SK-N-SH (cell line): ENCODE measurements around the gene KIAA0232. TPM values are rescaled to one million over a fixed set of nuclear protein-coding genes. Genes with fewer than 3 reads are reported as not detected.

Experiments used
- CTCF ChIA-PET: fragments of 300-600, 350-600 bp; formaldehyde crosslinking; extraction: SDS; loops from one replicate; lab custom pipeline; 2021; lab: Yijun Ruan, JAX
- POLR2A ChIA-PET: fragments of 350-600 bp; sonication (Branson Sonifier 250); formaldehyde crosslinking; extraction: SDS; loops from one replicate; lab custom pipeline; 2020; ENCODE audit warnings: antibody characterized with exemption, inconsistent platforms; lab: Yijun Ruan, JAX
- DNase-seq: peaks from one replicate; pipeline ENCODE4 v3.0.0; 2012
- H2AFZ ChIP-seq: fragments of 200-600 bp; sonication (generic); 2 replicates; pipeline ENCODE4 v1.8.1; 2016; ENCODE audit warnings: antibody characterized with exemption, mild to moderate bottlenecking, low read depth
- H3F3A ChIP-seq: fragments of 200-600 bp; sonication (generic); replicated peaks from 2 replicates; pipeline ENCODE3; 2016; ENCODE audit warnings: antibody characterized with exemption, mild to moderate bottlenecking; ENCODE audit not compliant: insufficient read depth
- H3K27ac ChIP-seq, 2 experiments: fragments of 200-500 bp in 1 of 2; fragments of 200-600 bp in 1 of 2; sonication (Bioruptor generic) in 1 of 2; sonication (generic), shearing (Covaris generic) in 1 of 2; 2 replicates each; pipeline versions ENCODE4 v1.5.1 to v1.6.1; 2014 to 2016; ENCODE audit warnings: low read depth in 2 of 2, inconsistent platforms in 1 of 2, low read length in 1 of 2, mild to moderate bottlenecking in 1 of 2, mixed read lengths in 1 of 2
- H3K27me3 ChIP-seq: fragments of 200-600 bp; sonication (generic), shearing (Covaris generic); 2 replicates; pipeline ENCODE4 v1.6.1; 2016; ENCODE audit warnings: mixed run types; ENCODE audit not compliant: insufficient read depth
- H3K36me3 ChIP-seq, 2 experiments: fragments of 200-500 bp in 1 of 2; fragments of 200-600 bp in 1 of 2; sonication (Bioruptor generic) in 1 of 2; sonication (generic) in 1 of 2; replicated peaks in 1 of 2; 2 replicates each; pipeline versions ENCODE3 to v1.5.1; 2014 to 2016; ENCODE audit warnings: low read length in 1 of 2, mild to moderate bottlenecking in 1 of 2; ENCODE audit not compliant: insufficient read depth in 2 of 2, control insufficient read depth in 1 of 2
- H3K4me1 ChIP-seq, 2 experiments: fragments of 200-500 bp in 1 of 2; fragments of 200-600 bp in 1 of 2; sonication (Bioruptor generic) in 1 of 2; sonication (generic), shearing (Covaris generic) in 1 of 2; 2 replicates each; pipeline versions ENCODE4 v1.5.1 to v1.6.1; 2014 to 2016; ENCODE audit warnings: low read depth in 1 of 2, low read length in 1 of 2, mixed run types in 1 of 2; ENCODE audit not compliant: insufficient read depth in 2 of 2, control insufficient read depth in 1 of 2
- H3K4me2 ChIP-seq: fragments of 200-600 bp; sonication (generic), shearing (Covaris generic); 2 replicates; pipeline ENCODE4 v1.6.1; 2017; ENCODE audit warnings: mixed run types
- H3K4me3 ChIP-seq, 2 experiments: fragments of 200-500 bp in 1 of 2; fragments of 200-600 bp in 1 of 2; sonication (Bioruptor generic) in 1 of 2; sonication (generic), shearing (Covaris generic) in 1 of 2; 2 replicates each; pipeline versions ENCODE4 v1.5.1 to v1.8.1; 2014 to 2016; ENCODE audit warnings: low read depth in 2 of 2, inconsistent platforms in 1 of 2, low read length in 1 of 2, mild to moderate bottlenecking in 1 of 2, mixed read lengths in 1 of 2, moderate library complexity in 1 of 2
- H3K79me2 ChIP-seq: fragments of 200-600 bp; sonication (generic); 2 replicates; pipeline ENCODE4 v1.8.1; 2017; ENCODE audit warnings: mild to moderate bottlenecking; ENCODE audit not compliant: insufficient read depth
- H3K9ac ChIP-seq: fragments of 200-600 bp; sonication (generic); 2 replicates; pipeline ENCODE4 v1.6.1; 2017; ENCODE audit warnings: mixed run types
- H3K9me2 ChIP-seq: fragments of 200-600 bp; sonication (generic); 2 replicates; pipeline ENCODE4 v1.6.1; 2017; ENCODE audit warnings: mixed run types
- H3K9me3 ChIP-seq: fragments of 200-600 bp; sonication (generic); 2 replicates; pipeline ENCODE4 v1.6.1; 2017; ENCODE audit warnings: mixed run types, mild to moderate bottlenecking, moderate library complexity
- H4K20me1 ChIP-seq: fragments of 200-600 bp; sonication (generic); 2 replicates; pipeline ENCODE4 v1.6.1; 2017; ENCODE audit warnings: mild to moderate bottlenecking, mixed run types; ENCODE audit not compliant: insufficient read depth
- EZH2phosphoT487 ChIP-seq: fragments of 200-600 bp; sonication (generic); IDR thresholded peaks from 2 replicates; pipeline ENCODE4 v1.6.1; 2017; ENCODE audit warnings: low read depth, mixed run types, mild to moderate bottlenecking, antibody characterized with exemption, moderate library complexity, borderline replicate concordance
- FOSL2 ChIP-seq: IDR thresholded peaks from 2 replicates; pipeline ENCODE4 v1.4.0; 2012; ENCODE audit warnings: low read depth, mild to moderate bottlenecking, moderate library complexity, borderline replicate concordance
- GABPA ChIP-seq: IDR thresholded peaks from 2 replicates; pipeline ENCODE4 v1.4.0; 2012; ENCODE audit warnings: low read depth, mild to moderate bottlenecking
- POLR2AphosphoS5 ChIP-seq: IDR thresholded peaks from 2 replicates; pipeline ENCODE4 v1.6.1; 2012; ENCODE audit warnings: low read depth, low read length
- RAD21 ChIP-seq: IDR thresholded peaks from 2 replicates; pipeline ENCODE4 v1.6.1; 2012; ENCODE audit warnings: mild to moderate bottlenecking, low read length
- RCOR1 ChIP-seq: fragments of 150-350 bp; IDR thresholded peaks from 2 replicates; pipeline ENCODE4 v1.6.1; 2017; ENCODE audit warnings: antibody characterized with exemption, low read length
- RXRA ChIP-seq: IDR thresholded peaks from 2 replicates; pipeline ENCODE4 v1.4.0; 2012; ENCODE audit warnings: low read depth, mild to moderate bottlenecking, borderline replicate concordance
- SIN3A ChIP-seq: IDR thresholded peaks from 2 replicates; pipeline ENCODE4 v1.6.1; 2012; ENCODE audit warnings: low read depth, mild to moderate bottlenecking, low read length, moderate library complexity, borderline replicate concordance
- SMC3 ChIP-seq: IDR thresholded peaks from 2 replicates; pipeline ENCODE4 v1.6.1; 2012; ENCODE audit warnings: low read depth, low read length, improper control_type of control experiment
- TAF1 ChIP-seq: IDR thresholded peaks from 2 replicates; pipeline ENCODE4 v1.6.1; 2012; ENCODE audit warnings: low read depth, mild to moderate bottlenecking, low read length, moderate library complexity, borderline replicate concordance
- YY1 ChIP-seq: IDR thresholded peaks from 2 replicates; pipeline ENCODE4 v1.4.0; 2012; ENCODE audit warnings: low read depth, mild to moderate bottlenecking
- WGBS: methylation state at CpG from one replicate; pipeline ENCODE4 v1.1.6; 2017; ENCODE audit warnings: low lambda C conversion rate; 5-methylcytosine and 5-hydroxymethylcytosine counted together
- polyA plus RNA-seq, 3 experiments: library from polyadenylated mRNA; depleted of rRNA; stranded (reverse); fragments of >200 nt; gene quantifications; 2 replicates each; pipeline ENCODE4 v1.2.3, GENCODE V29; 2012
- TF ChIP-seq, protein P1 (sequence below): IDR thresholded peaks from 2 replicates; pipeline ENCODE4 v1.4.0; 2012; ENCODE audit warnings: low read depth, borderline replicate concordance
- TF ChIP-seq, protein P2 (sequence below): fragments of 200-600 bp; sonication (generic); IDR thresholded peaks from 2 replicates; pipeline ENCODE4 v1.6.1; 2017; ENCODE audit warnings: antibody characterized with exemption, mild to moderate bottlenecking, moderate library complexity

Gene KIAA0232
- polyA plus RNA-seq, 1 of the 3 experiments (the other 2 are of a cell fraction) = 5.7 TPM

DNA sequence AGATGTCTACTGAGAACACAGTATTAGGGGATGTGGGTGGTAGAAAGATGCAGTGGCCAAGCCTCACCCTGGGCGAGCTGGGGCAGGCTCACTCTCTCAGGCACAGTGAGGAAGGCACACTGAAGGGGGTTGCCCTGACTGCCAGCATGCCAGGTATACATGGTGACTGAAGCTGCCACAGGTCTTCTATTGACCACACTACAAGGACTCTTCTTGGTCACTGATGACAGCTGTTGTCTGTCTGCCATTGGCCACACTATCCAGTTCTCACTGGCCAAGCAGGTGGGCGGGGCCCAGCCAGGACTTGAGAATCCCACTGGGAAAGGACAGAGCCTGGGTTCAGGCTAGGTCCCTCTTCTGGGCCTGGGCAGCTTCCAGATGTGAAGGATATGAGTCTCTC lies 87.4 kb downstream of the KIAA0232 start:
- Histone ChIP-seq H3K4me2 (no peak overlapping the region), H3K9ac (no peak overlapping the region), H3K27ac (no peak overlapping the region), H3K4me3 (no peak overlapping the region), H3K9me3 (no peaks in the 10 kb centered on the region), H2AFZ (no peak overlapping the region), H3K79me2 (peaks cover 6% of the 10 kb centered on the region; the same call in 1 of the 2 replicates), H3K4me1 (no peaks in the 10 kb centered on the region), H3F3A (peaks cover 5% of the 10 kb centered on the region), H3K27me3 (no peaks in the 10 kb centered on the region), H3K9me2 (no peaks in the 10 kb centered on the region), H3K36me3 (peaks cover 34 to 62% of the 10 kb centered on the region in 2 experiments), H4K20me1 (peaks cover 14% of the 10 kb centered on the region)
- DNase-seq = no peak
- no CpG with 5 or more reads among the region's 2 CpGs for whole genome bisulfite sequencing
- TF ChIP-seq FOSL2 (no peak), YY1 (no peak), POLR2AphosphoS5 (no peak), RAD21 (no peak)
- TF ChIP-seq, protein P1, sequence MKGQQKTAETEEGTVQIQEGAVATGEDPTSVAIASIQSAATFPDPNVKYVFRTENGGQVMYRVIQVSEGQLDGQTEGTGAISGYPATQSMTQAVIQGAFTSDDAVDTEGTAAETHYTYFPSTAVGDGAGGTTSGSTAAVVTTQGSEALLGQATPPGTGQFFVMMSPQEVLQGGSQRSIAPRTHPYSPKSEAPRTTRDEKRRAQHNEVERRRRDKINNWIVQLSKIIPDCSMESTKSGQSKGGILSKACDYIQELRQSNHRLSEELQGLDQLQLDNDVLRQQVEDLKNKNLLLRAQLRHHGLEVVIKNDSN = no peak
- ChIA-PET CTCF (interaction anchor here (2.1 kb wide), 1 partner anchor 150 kb away, joined by 12 read pairs; no protein-coding TSS in a partner anchor), POLR2A (no interaction called here)

DNA sequence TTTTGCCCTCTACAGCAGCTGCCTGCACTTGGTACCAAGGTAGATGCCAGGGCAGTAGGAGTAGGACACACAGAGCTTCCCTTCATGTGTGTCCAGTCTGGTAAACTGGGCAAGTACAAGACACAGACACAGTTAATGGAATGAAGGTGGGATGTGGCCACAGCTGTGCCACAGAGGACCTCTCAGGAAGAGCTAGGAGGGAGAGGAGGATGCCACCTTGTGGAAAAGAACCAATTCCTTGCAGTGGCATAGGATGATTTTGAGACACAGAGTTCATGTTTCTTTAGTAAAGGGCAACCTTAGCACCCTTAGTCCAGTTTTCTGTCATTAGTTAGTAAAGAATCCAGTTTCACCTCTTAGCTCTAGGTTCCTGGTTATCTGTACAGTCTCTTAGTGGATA lies 90.8 kb downstream of the KIAA0232 start:
- no peak overlapping the region for H2AFZ ChIP-seq
- H3K9me2 ChIP-seq = no peaks in the 10 kb centered on the region
- TF ChIP-seq, protein P1 = no peak
- TF ChIP-seq SMC3 = peak; percentile 31; the same call in 1 of the 2 replicates
- no peak for TF ChIP-seq GABPA
- no peak for TF ChIP-seq EZH2phosphoT487
- TF ChIP-seq SIN3A = no peak
- TF ChIP-seq, protein P2, sequence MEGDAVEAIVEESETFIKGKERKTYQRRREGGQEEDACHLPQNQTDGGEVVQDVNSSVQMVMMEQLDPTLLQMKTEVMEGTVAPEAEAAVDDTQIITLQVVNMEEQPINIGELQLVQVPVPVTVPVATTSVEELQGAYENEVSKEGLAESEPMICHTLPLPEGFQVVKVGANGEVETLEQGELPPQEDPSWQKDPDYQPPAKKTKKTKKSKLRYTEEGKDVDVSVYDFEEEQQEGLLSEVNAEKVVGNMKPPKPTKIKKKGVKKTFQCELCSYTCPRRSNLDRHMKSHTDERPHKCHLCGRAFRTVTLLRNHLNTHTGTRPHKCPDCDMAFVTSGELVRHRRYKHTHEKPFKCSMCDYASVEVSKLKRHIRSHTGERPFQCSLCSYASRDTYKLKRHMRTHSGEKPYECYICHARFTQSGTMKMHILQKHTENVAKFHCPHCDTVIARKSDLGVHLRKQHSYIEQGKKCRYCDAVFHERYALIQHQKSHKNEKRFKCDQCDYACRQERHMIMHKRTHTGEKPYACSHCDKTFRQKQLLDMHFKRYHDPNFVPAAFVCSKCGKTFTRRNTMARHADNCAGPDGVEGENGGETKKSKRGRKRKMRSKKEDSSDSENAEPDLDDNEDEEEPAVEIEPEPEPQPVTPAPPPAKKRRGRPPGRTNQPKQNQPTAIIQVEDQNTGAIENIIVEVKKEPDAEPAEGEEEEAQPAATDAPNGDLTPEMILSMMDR = peak; percentile 11
- no peak for TF ChIP-seq FOSL2
- no peak for TF ChIP-seq TAF1
- TF ChIP-seq RAD21 = peak; percentile 49
- TF ChIP-seq RXRA = no peak
- TF ChIP-seq RCOR1 = no peak
- no peaks in the 10 kb centered on the region; the same call in 1 of the 2 replicates for H3K79me2 ChIP-seq
- peaks cover 19 to 65% of the 10 kb centered on the region in 2 experiments for H3K36me3 ChIP-seq
- H3F3A ChIP-seq = peaks cover 5% of the 10 kb centered on the region
- peaks cover 14% of the 10 kb centered on the region for H4K20me1 ChIP-seq
- H3K9me3 ChIP-seq = no peaks in the 10 kb centered on the region
- no peak overlapping the region for H3K4me3 ChIP-seq
- no peaks in the 10 kb centered on the region for H3K27me3 ChIP-seq
- CTCF ChIA-PET = interaction anchor here (0.6 to 7.9 kb wide), 53 partner anchors 10 to 214 kb away, joined by 3 to 204 read pairs (median 4); partner anchors contain the start of genes BLOC1S4, KIAA0232, MRFAP1L1 and TADA2B
- DNase-seq = no peak
- POLR2A ChIA-PET = interaction anchor here (1.0 to 1.2 kb wide), 3 partner anchors 10 to 163 kb away, joined by 4 to 6 read pairs (median 4); partner anchors contain the start of gene MRFAP1L1
- no peak overlapping the region for H3K4me2 ChIP-seq
- H3K9ac ChIP-seq = no peak overlapping the region
- H3K27ac ChIP-seq = no peak overlapping the region
- H3K4me1 ChIP-seq = no peaks in the 10 kb centered on the region
